CD4-positive, alpha-beta T cell treated with Interleukin-17A for 4 hours (primary cell): Measurements from ENCODE around the gene TTI1.
A peak's percentile ranks its signal among the peaks of the same experiment; 100 is the strongest.

Experiments
- DNase-seq: peaks from one replicate; pipeline ENCODE4 v3.0.0-alpha.2; 2020; ENCODE audit warnings: mixed read lengths

Gene TTI1

GRCh38 chr20:38033330-38034107 is at the start of gene TTI1, which contains the start of gene RPRD1B:
TSS of gene TTI1 (minus strand) at chr20:38033456. CDS start at chr20:38013816, 19,640 bp downstream.
TSS of gene RPRD1B (plus strand) at chr20:38033746. CDS start at chr20:38033948, 202 bp downstream.
- DNase-seq = peak; percentile 88

GRCh38 chr20:38082894-38083293 is 49.6 kb upstream of the TTI1 start:
- DNase-seq = no peak

GRCh38 chr20:38081575-38081974 is 48.3 kb upstream of the TTI1 start:
- no peak for DNase-seq

GRCh38 chr20:38079353-38079752 is 46.1 kb upstream of the TTI1 start:
- no peak for DNase-seq

- no peak for DNase-seq
Observed at GRCh38 chr20:38078084-38078483, 44.8 kb upstream of the TTI1 start.

GRCh38 chr20:38076548-38076947 is 43.3 kb upstream of the TTI1 start:
- DNase-seq = no peak

- no peak for DNase-seq
Observed at GRCh38 chr20:38075161-38075998, 42.1 kb upstream of the TTI1 start.

GRCh38 chr20:38073307-38074071 is 40.2 kb upstream of the TTI1 start:
- peak; percentile 24 for DNase-seq

- no peak for DNase-seq
Observed at GRCh38 chr20:38072898-38073297, 39.6 kb upstream of the TTI1 start.

- DNase-seq = no peak
Observed at GRCh38 chr20:38067717-38068365, 34.6 kb upstream of the TTI1 start.

- no peak for DNase-seq
Observed at GRCh38 chr20:38066969-38067716, 33.9 kb upstream of the TTI1 start.

- no peak for DNase-seq
Observed at GRCh38 chr20:38065764-38066375, 32.6 kb upstream of the TTI1 start.

- DNase-seq = no peak
Observed at GRCh38 chr20:38063911-38064530, 30.8 kb upstream of the TTI1 start.

GRCh38 chr20:38062890-38063289 is 29.6 kb upstream of the TTI1 start:
- no peak for DNase-seq

GRCh38 chr20:38061109-38061508 is 27.9 kb upstream of the TTI1 start:
- DNase-seq = no peak

GRCh38 chr20:38060536-38060935 is 27.3 kb upstream of the TTI1 start:
- no peak for DNase-seq

GRCh38 chr20:38059832-38060231 is 26.6 kb upstream of the TTI1 start:
- DNase-seq = no peak

- DNase-seq = peak; percentile 85
Observed at GRCh38 chr20:38057351-38057972, 24.2 kb upstream of the TTI1 start.

GRCh38 chr20:38055848-38056247 is 22.6 kb upstream of the TTI1 start:
- no peak for DNase-seq

GRCh38 chr20:38055294-38055693 is 22.0 kb upstream of the TTI1 start:
- no peak for DNase-seq
